HEK293 (cell line): ENCODE data around the gene MRPS10.
A peak's percentile ranks its signal among the peaks of the same experiment; 100 is the strongest.

Experiments
- ATF2 ChIP-seq: fragments of 450-650 bp; formaldehyde crosslinking; IDR thresholded peaks from 2 replicates; pipeline ENCODE4 v1.5.1; 2016; ENCODE audit warnings: missing biosample characterization, missing genetic modification characterization, low read depth
- EGR2 ChIP-seq: fragments of 450-650 bp; formaldehyde crosslinking; IDR thresholded peaks from 2 replicates; pipeline ENCODE4 v1.5.1; 2016; ENCODE audit warnings: low read depth, missing biosample characterization, missing genetic modification characterization
- GLI4 ChIP-seq: fragments of 450-650 bp; formaldehyde crosslinking; IDR thresholded peaks from 2 replicates; pipeline ENCODE4 v1.5.1; 2016; ENCODE audit warnings: missing biosample characterization, missing genetic modification characterization
- HOXA7 ChIP-seq: sonication (generic); formaldehyde crosslinking; IDR thresholded peaks from 2 replicates; pipeline ENCODE4 v1.8.1; 2022; ENCODE audit warnings: missing genetic modification reagents, borderline replicate concordance
- KLF10 ChIP-seq: fragments of 450-650 bp; IDR thresholded peaks from 2 replicates; pipeline ENCODE4 v1.5.1; 2018; ENCODE audit warnings: missing biosample characterization, mild to moderate bottlenecking, missing genetic modification characterization
- MEIS1 ChIP-seq: sonication (generic); formaldehyde crosslinking; IDR thresholded peaks from 2 replicates; pipeline ENCODE4 v1.8.1; 2022; ENCODE audit warnings: missing genetic modification reagents, mild to moderate bottlenecking, borderline replicate concordance
- PRDM1 ChIP-seq: fragments of 450-650 bp; formaldehyde crosslinking; IDR thresholded peaks from 2 replicates; pipeline ENCODE4; 2016; ENCODE audit warnings: missing biosample characterization, missing genetic modification characterization
- YY1 ChIP-seq: fragments of 450-650 bp; formaldehyde crosslinking; IDR thresholded peaks from 2 replicates; pipeline ENCODE4 v1.5.1; 2018; ENCODE audit warnings: missing biosample characterization, missing genetic modification characterization
- ZBTB17 ChIP-seq: fragments of 450-650 bp; formaldehyde crosslinking; IDR thresholded peaks from 2 replicates; pipeline ENCODE4 v1.5.1; 2016; ENCODE audit warnings: missing biosample characterization, missing genetic modification characterization
- ZFP69B ChIP-seq: fragments of 450-650 bp; formaldehyde crosslinking; IDR thresholded peaks from 2 replicates; pipeline ENCODE4 v1.5.1; 2016; ENCODE audit warnings: missing biosample characterization, missing genetic modification characterization
- ZNF26 ChIP-seq: fragments of 450-650 bp; formaldehyde crosslinking; IDR thresholded peaks from 2 replicates; pipeline ENCODE4 v1.5.1; 2016; ENCODE audit warnings: missing biosample characterization, missing genetic modification characterization
- ZNF292 ChIP-seq: fragments of 450-650 bp; formaldehyde crosslinking; IDR thresholded peaks from 2 replicates; pipeline ENCODE4 v1.5.1; 2016; ENCODE audit warnings: low read depth, missing biosample characterization, missing genetic modification characterization, borderline replicate concordance
- ZNF366 ChIP-seq: fragments of 450-650 bp; formaldehyde crosslinking; conservative IDR thresholded peaks from 2 replicates; pipeline ENCODE4 v1.5.1; 2016; ENCODE audit warnings: missing biosample characterization, missing genetic modification characterization
- ZNF416 ChIP-seq: fragments of 450-650 bp; formaldehyde crosslinking; IDR thresholded peaks from 2 replicates; pipeline ENCODE4 v1.5.1; 2016; ENCODE audit warnings: missing biosample characterization, missing genetic modification characterization
- ZNF521 ChIP-seq: fragments of 450-650 bp; formaldehyde crosslinking; IDR thresholded peaks from 2 replicates; pipeline ENCODE4 v1.5.1; 2017; ENCODE audit warnings: missing biosample characterization, mild to moderate bottlenecking, missing genetic modification characterization
- ZNF529 ChIP-seq: fragments of 450-650 bp; formaldehyde crosslinking; IDR thresholded peaks from 2 replicates; pipeline ENCODE4 v1.5.1; 2017; ENCODE audit warnings: missing genetic modification characterization, missing biosample characterization; ENCODE audit not compliant: insufficient replicate concordance
- ZNF624 ChIP-seq: fragments of 450-650 bp; formaldehyde crosslinking; IDR thresholded peaks from 2 replicates; pipeline ENCODE4 v1.5.1; 2017; ENCODE audit warnings: missing biosample characterization, missing genetic modification characterization
- ZNF660 ChIP-seq: fragments of 450-650 bp; IDR thresholded peaks from 2 replicates; pipeline ENCODE4 v1.5.1; 2018; ENCODE audit warnings: missing biosample characterization, mild to moderate bottlenecking, missing genetic modification characterization
- ZNF701 ChIP-seq: fragments of 450-650 bp; formaldehyde crosslinking; IDR thresholded peaks from 2 replicates; pipeline ENCODE4 v1.5.1; 2016; ENCODE audit warnings: missing biosample characterization, missing genetic modification characterization
- ZNF837 ChIP-seq: fragments of 450-650 bp; formaldehyde crosslinking; IDR thresholded peaks from 2 replicates; pipeline ENCODE4 v1.5.1; 2016; ENCODE audit warnings: missing biosample characterization, missing genetic modification characterization
- TF ChIP-seq, protein P1 (sequence below): fragments of 450-650 bp; formaldehyde crosslinking; conservative IDR thresholded peaks from 2 replicates; pipeline ENCODE4 v1.5.1; 2016; ENCODE audit warnings: low read depth, missing biosample characterization, missing genetic modification characterization
- TF ChIP-seq, protein P2 (sequence below): fragments of 450-650 bp; formaldehyde crosslinking; IDR thresholded peaks from 2 replicates; pipeline ENCODE4 v1.5.1; 2017; ENCODE audit warnings: missing biosample characterization, missing genetic modification characterization
- TF ChIP-seq, protein P3 (sequence below): IDR thresholded peaks from 2 replicates; pipeline ENCODE4 v1.6.1; 2011; ENCODE audit warnings: mild to moderate bottlenecking, low read depth, low read length, borderline replicate concordance
- TF ChIP-seq, protein P4 (sequence below): fragments of 450-650 bp; formaldehyde crosslinking; IDR thresholded peaks from 2 replicates; pipeline ENCODE4 v1.5.1; 2016; ENCODE audit warnings: missing biosample characterization, missing genetic modification characterization

The MRPS10 gene

GRCh38 chr6:42224222-42225028, 6.8 kb upstream of the MRPS10 start (continued):
- TF ChIP-seq, protein P1, sequence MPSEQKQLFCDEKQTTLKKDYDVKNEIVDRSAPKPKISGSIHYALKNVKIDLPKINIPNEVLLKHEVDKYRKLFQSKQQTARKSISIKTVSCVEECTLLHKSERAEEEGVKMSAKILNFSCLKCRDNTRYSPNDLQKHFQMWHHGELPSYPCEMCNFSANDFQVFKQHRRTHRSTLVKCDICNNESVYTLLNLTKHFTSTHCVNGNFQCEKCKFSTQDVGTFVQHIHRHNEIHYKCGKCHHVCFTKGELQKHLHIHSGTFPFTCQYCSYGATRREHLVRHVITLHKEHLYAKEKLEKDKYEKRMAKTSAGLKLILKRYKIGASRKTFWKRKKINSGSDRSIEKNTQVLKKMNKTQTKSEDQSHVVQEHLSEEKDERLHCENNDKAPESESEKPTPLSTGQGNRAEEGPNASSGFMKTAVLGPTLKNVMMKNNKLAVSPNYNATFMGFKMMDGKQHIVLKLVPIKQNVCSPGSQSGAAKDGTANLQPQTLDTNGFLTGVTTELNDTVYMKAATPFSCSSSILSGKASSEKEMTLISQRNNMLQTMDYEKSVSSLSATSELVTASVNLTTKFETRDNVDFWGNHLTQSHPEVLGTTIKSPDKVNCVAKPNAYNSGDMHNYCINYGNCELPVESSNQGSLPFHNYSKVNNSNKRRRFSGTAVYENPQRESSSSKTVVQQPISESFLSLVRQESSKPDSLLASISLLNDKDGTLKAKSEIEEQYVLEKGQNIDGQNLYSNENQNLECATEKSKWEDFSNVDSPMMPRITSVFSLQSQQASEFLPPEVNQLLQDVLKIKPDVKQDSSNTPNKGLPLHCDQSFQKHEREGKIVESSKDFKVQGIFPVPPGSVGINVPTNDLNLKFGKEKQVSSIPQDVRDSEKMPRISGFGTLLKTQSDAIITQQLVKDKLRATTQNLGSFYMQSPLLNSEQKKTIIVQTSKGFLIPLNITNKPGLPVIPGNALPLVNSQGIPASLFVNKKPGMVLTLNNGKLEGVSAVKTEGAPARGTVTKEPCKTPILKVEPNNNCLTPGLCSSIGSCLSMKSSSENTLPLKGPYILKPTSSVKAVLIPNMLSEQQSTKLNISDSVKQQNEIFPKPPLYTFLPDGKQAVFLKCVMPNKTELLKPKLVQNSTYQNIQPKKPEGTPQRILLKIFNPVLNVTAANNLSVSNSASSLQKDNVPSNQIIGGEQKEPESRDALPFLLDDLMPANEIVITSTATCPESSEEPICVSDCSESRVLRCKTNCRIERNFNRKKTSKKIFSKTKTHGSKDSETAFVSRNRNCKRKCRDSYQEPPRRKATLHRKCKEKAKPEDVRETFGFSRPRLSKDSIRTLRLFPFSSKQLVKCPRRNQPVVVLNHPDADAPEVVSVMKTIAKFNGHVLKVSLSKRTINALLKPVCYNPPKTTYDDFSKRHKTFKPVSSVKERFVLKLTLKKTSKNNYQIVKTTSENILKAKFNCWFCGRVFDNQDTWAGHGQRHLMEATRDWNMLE: no peak; the same call in 1 of the 2 replicates
- TF ChIP-seq GLI4 (tag by site-specific recombination) (no peak), KLF10 (tag by site-specific recombination) (no peak), ZNF529 (tag by site-specific recombination) (no peak), PRDM1 (tag by site-specific recombination) (no peak), ZNF26 (no peak), YY1 (tag by site-specific recombination) (no peak), ZBTB17 (tag by site-specific recombination) (no peak), MEIS1 (no peak), ZNF366 (tag by site-specific recombination) (peak; percentile 81), ZNF292 (no peak), ATF2 (tag by site-specific recombination) (no peak), ZNF660 (tag by site-specific recombination) (peak; percentile 63), ZNF701 (no peak), ZNF521 (tag by site-specific recombination) (no peak), HOXA7 (CRISPR knock-in tag) (no peak), ZNF416 (no peak), EGR2 (tag by site-specific recombination) (no peak), ZFP69B (tag by site-specific recombination) (0 out of 2 replicates have a peak, but pooled peaks have one; percentile 21), ZNF837 (no peak), ZNF624 (tag by site-specific recombination) (no peak)
- TF ChIP-seq, protein P2, sequence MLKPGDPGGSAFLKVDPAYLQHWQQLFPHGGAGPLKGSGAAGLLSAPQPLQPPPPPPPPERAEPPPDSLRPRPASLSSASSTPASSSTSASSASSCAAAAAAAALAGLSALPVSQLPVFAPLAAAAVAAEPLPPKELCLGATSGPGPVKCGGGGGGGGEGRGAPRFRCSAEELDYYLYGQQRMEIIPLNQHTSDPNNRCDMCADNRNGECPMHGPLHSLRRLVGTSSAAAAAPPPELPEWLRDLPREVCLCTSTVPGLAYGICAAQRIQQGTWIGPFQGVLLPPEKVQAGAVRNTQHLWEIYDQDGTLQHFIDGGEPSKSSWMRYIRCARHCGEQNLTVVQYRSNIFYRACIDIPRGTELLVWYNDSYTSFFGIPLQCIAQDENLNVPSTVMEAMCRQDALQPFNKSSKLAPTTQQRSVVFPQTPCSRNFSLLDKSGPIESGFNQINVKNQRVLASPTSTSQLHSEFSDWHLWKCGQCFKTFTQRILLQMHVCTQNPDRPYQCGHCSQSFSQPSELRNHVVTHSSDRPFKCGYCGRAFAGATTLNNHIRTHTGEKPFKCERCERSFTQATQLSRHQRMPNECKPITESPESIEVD (tag by site-specific recombination): 0 out of 2 replicates have a peak, but pooled peaks have one; percentile 37
- TF ChIP-seq, protein P3, sequence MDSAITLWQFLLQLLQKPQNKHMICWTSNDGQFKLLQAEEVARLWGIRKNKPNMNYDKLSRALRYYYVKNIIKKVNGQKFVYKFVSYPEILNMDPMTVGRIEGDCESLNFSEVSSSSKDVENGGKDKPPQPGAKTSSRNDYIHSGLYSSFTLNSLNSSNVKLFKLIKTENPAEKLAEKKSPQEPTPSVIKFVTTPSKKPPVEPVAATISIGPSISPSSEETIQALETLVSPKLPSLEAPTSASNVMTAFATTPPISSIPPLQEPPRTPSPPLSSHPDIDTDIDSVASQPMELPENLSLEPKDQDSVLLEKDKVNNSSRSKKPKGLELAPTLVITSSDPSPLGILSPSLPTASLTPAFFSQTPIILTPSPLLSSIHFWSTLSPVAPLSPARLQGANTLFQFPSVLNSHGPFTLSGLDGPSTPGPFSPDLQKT: no peak
- TF ChIP-seq, protein P4, sequence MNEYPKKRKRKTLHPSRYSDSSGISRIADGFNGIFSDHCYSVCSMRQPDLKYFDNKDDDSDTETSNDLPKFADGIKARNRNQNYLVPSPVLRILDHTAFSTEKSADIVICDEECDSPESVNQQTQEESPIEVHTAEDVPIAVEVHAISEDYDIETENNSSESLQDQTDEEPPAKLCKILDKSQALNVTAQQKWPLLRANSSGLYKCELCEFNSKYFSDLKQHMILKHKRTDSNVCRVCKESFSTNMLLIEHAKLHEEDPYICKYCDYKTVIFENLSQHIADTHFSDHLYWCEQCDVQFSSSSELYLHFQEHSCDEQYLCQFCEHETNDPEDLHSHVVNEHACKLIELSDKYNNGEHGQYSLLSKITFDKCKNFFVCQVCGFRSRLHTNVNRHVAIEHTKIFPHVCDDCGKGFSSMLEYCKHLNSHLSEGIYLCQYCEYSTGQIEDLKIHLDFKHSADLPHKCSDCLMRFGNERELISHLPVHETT: peak; percentile 71; the same call in 1 of the 2 replicates
